ENCODE measurements around the gene PODXL2.
A peak's percentile ranks its signal among the peaks of the same experiment; 100 is the strongest.

Gene PODXL2

GRCh38 chr3:127718916-127719290 lies 89.9 kb downstream of the PODXL2 start:
- Histone ChIP-seq H3K4me2 (ENCODE audit: low read length) (no peak overlapping the region), H3K79me1 (ENCODE audit: low read length) (no peaks in the 10 kb centered on the region), H3K4me3 (ENCODE audit: low read depth, low read length) (no peak overlapping the region), H2AFZ (ENCODE audit: insufficient read depth, low read length, poor library complexity) (no peak overlapping the region), H3K23ac (ENCODE audit: low read length) (no peak overlapping the region), H3K36me3 (ENCODE audit: control insufficient read depth in 1 of 2, insufficient read depth in 2 of 2, low read length in 2 of 2) (no peaks in the 10 kb centered on the region), H4K91ac (ENCODE audit: low read depth, low read length) (no peak overlapping the region), H3K4ac (ENCODE audit: low read depth, low read length) (no peak overlapping the region), H4K8ac (ENCODE audit: low read depth, low read length) (no peak overlapping the region), H3K27me3 (ENCODE audit: insufficient read depth, low read length) (no peaks in the 10 kb centered on the region), H2BK120ac (ENCODE audit: insufficient read depth, low read length, poor library complexity) (no peak overlapping the region), H2AK5ac (ENCODE audit: low read length) (no peak overlapping the region), H3K4me1 (ENCODE audit: control insufficient read depth in 1 of 2, insufficient read depth in 2 of 2, low read length in 2 of 2) (peaks cover 0 to 2% of the 10 kb centered on the region in 2 experiments), H3K79me2 (ENCODE audit: control insufficient read depth, insufficient read depth, low read length, poor library complexity) (no peaks in the 10 kb centered on the region), H3K18ac (ENCODE audit: low read length) (no peak overlapping the region), H2BK5ac (ENCODE audit: low read depth, low read length, poor library complexity) (no peak overlapping the region), H4K12ac (ENCODE audit: low read depth, low read length) (no peak overlapping the region), H3K27ac (ENCODE audit: low read depth, low read length) (no peak overlapping the region), H3K9ac (ENCODE audit: low read length) (no peak overlapping the region), H2BK12ac (ENCODE audit: low read length) (no peak overlapping the region), H3K9me3 (ENCODE audit: insufficient read depth, low read depth, low read length) (no peaks in the 10 kb centered on the region), H3K14ac (ENCODE audit: low read length) (no peak overlapping the region)
- no CpG with 5 or more reads among the region's 3 CpGs for WGBS (ENCODE audit: extremely low coverage, insufficient coverage, insufficient read length)
- DNase-seq, result no peak

GRCh38 chr3:127719369-127719768 lies 90.4 kb downstream of the PODXL2 start:
- Histone ChIP-seq H3K23ac (ENCODE audit: low read length) (no peak overlapping the region), H2BK120ac (ENCODE audit: insufficient read depth, low read length, poor library complexity) (no peak overlapping the region), H3K9ac (ENCODE audit: low read length) (no peak overlapping the region), H2AFZ (ENCODE audit: insufficient read depth, low read length, poor library complexity) (no peak overlapping the region), H4K12ac (ENCODE audit: low read depth, low read length) (no peak overlapping the region), H3K4me1 (ENCODE audit: control insufficient read depth in 1 of 2, insufficient read depth in 2 of 2, low read length in 2 of 2) (no peaks in the 10 kb centered on the region), H2BK5ac (ENCODE audit: low read depth, low read length, poor library complexity) (no peak overlapping the region), H3K4me2 (ENCODE audit: low read length) (no peak overlapping the region), H3K27me3 (ENCODE audit: insufficient read depth, low read length) (no peaks in the 10 kb centered on the region), H3K4ac (ENCODE audit: low read depth, low read length) (no peak overlapping the region), H3K27ac (ENCODE audit: low read depth, low read length) (no peak overlapping the region), H3K79me1 (ENCODE audit: low read length) (no peaks in the 10 kb centered on the region), H4K8ac (ENCODE audit: low read depth, low read length) (no peak overlapping the region), H3K9me3 (ENCODE audit: insufficient read depth, low read depth, low read length) (no peaks in the 10 kb centered on the region), H3K79me2 (ENCODE audit: control insufficient read depth, insufficient read depth, low read length, poor library complexity) (no peaks in the 10 kb centered on the region), H3K4me3 (ENCODE audit: low read depth, low read length) (no peak overlapping the region), H4K91ac (ENCODE audit: low read depth, low read length) (no peak overlapping the region), H3K36me3 (ENCODE audit: control insufficient read depth in 1 of 2, insufficient read depth in 2 of 2, low read length in 2 of 2) (no peaks in the 10 kb centered on the region), H2BK12ac (ENCODE audit: low read length) (no peak overlapping the region), H3K14ac (ENCODE audit: low read length) (no peak overlapping the region), H3K18ac (ENCODE audit: low read length) (no peak overlapping the region), H2AK5ac (ENCODE audit: low read length) (no peak overlapping the region)
- WGBS (ENCODE audit: extremely low coverage, insufficient coverage, insufficient read length), result no CpG with 5 or more reads among the region's 8 CpGs
- DNase-seq, result peak in 1 of 2 donors; percentile 6

GRCh38 chr3:127720161-127720823 lies 91.3 kb downstream of the PODXL2 start:
- H3K79me1 ChIP-seq (ENCODE audit: low read length), result no peaks in the 10 kb centered on the region
- no peak overlapping the region for H3K23ac ChIP-seq (ENCODE audit: low read length)
- no peak overlapping the region for H4K8ac ChIP-seq (ENCODE audit: low read depth, low read length)
- no peak overlapping the region for H3K4ac ChIP-seq (ENCODE audit: low read depth, low read length)
- no peak overlapping the region for H2BK5ac ChIP-seq (ENCODE audit: low read depth, low read length, poor library complexity)
- H3K9ac ChIP-seq (ENCODE audit: low read length), result no peak overlapping the region
- H2BK120ac ChIP-seq (ENCODE audit: insufficient read depth, low read length, poor library complexity), result no peak overlapping the region
- H3K27ac ChIP-seq (ENCODE audit: low read depth, low read length), result no peak overlapping the region
- no peak for DNase-seq
- H3K9me3 ChIP-seq (ENCODE audit: insufficient read depth, low read depth, low read length), result peaks cover 2% of the 10 kb centered on the region
- no peak overlapping the region for H2BK12ac ChIP-seq (ENCODE audit: low read length)
- H2AFZ ChIP-seq (ENCODE audit: insufficient read depth, low read length, poor library complexity), result no peak overlapping the region
- no CpG with 5 or more reads among the region's 15 CpGs for WGBS (ENCODE audit: extremely low coverage, insufficient coverage, insufficient read length)
- H3K14ac ChIP-seq (ENCODE audit: low read length), result no peak overlapping the region
- H3K27me3 ChIP-seq (ENCODE audit: insufficient read depth, low read length), result no peaks in the 10 kb centered on the region
- no peak overlapping the region for H2AK5ac ChIP-seq (ENCODE audit: low read length)
- H4K91ac ChIP-seq (ENCODE audit: low read depth, low read length), result no peak overlapping the region
- H3K79me2 ChIP-seq (ENCODE audit: control insufficient read depth, insufficient read depth, low read length, poor library complexity), result no peaks in the 10 kb centered on the region
- no peak overlapping the region for H3K4me2 ChIP-seq (ENCODE audit: low read length)
- H3K4me1 ChIP-seq (ENCODE audit: control insufficient read depth in 1 of 2, insufficient read depth in 2 of 2, low read length in 2 of 2), result no peaks in the 10 kb centered on the region
- no peak overlapping the region for H3K4me3 ChIP-seq (ENCODE audit: low read depth, low read length)
- H4K12ac ChIP-seq (ENCODE audit: low read depth, low read length), result no peak overlapping the region
- no peaks in the 10 kb centered on the region for H3K36me3 ChIP-seq (ENCODE audit: control insufficient read depth in 1 of 2, insufficient read depth in 2 of 2, low read length in 2 of 2)
- H3K18ac ChIP-seq (ENCODE audit: low read length), result no peak overlapping the region

- no peaks in the 10 kb centered on the region for H3K27me3 ChIP-seq (ENCODE audit: insufficient read depth, low read length)
- H3K14ac ChIP-seq (ENCODE audit: low read length), result no peak overlapping the region
- H3K4me3 ChIP-seq (ENCODE audit: low read depth, low read length), result no peak overlapping the region
- no peak overlapping the region for H3K18ac ChIP-seq (ENCODE audit: low read length)
- no peaks in the 10 kb centered on the region for H3K4me1 ChIP-seq (ENCODE audit: control insufficient read depth in 1 of 2, insufficient read depth in 2 of 2, low read length in 2 of 2)
- H2BK120ac ChIP-seq (ENCODE audit: insufficient read depth, low read length, poor library complexity), result no peak overlapping the region
- no peak overlapping the region for H2BK5ac ChIP-seq (ENCODE audit: low read depth, low read length, poor library complexity)
- no peak overlapping the region for H3K23ac ChIP-seq (ENCODE audit: low read length)
- H4K8ac ChIP-seq (ENCODE audit: low read depth, low read length), result no peak overlapping the region
- no CpG with 5 or more reads among the region's 17 CpGs for WGBS (ENCODE audit: extremely low coverage, insufficient coverage, insufficient read length)
- no peak overlapping the region for H3K4me2 ChIP-seq (ENCODE audit: low read length)
- H3K27ac ChIP-seq (ENCODE audit: low read depth, low read length), result no peak overlapping the region
- no peak overlapping the region for H4K12ac ChIP-seq (ENCODE audit: low read depth, low read length)
- H3K4ac ChIP-seq (ENCODE audit: low read depth, low read length), result no peak overlapping the region
- H4K91ac ChIP-seq (ENCODE audit: low read depth, low read length), result no peak overlapping the region
- no peak overlapping the region for H2BK12ac ChIP-seq (ENCODE audit: low read length)
- peaks cover 2% of the 10 kb centered on the region for H3K9me3 ChIP-seq (ENCODE audit: insufficient read depth, low read depth, low read length)
- H2AK5ac ChIP-seq (ENCODE audit: low read length), result no peak overlapping the region
- H3K79me1 ChIP-seq (ENCODE audit: low read length), result no peaks in the 10 kb centered on the region
- no peaks in the 10 kb centered on the region for H3K36me3 ChIP-seq (ENCODE audit: control insufficient read depth in 1 of 2, insufficient read depth in 2 of 2, low read length in 2 of 2)
- H2AFZ ChIP-seq (ENCODE audit: insufficient read depth, low read length, poor library complexity), result no peak overlapping the region
- DNase-seq, result no peak
- H3K9ac ChIP-seq (ENCODE audit: low read length), result no peak overlapping the region
- no peaks in the 10 kb centered on the region for H3K79me2 ChIP-seq (ENCODE audit: control insufficient read depth, insufficient read depth, low read length, poor library complexity)
Measured at GRCh38 chr3:127720985-127721935, 92.3 kb downstream of the PODXL2 start.

Data from trophoblast cell (in vitro differentiated cells and primary cell).